Nephron (organoid): ENCODE results near the gene PRSS23.
A peak's percentile ranks its signal among the peaks of the same experiment; 100 is the strongest.

ENCODE experiments used
- H3K27ac Mint-ChIP-seq, 3 experiments: 2 replicates each; pipeline ENCODE4 v1.8.0; 2020; ENCODE audit warnings: mixed read lengths in 3 of 3, mild to moderate bottlenecking in 2 of 3, moderate library complexity in 1 of 3
- H3K27me3 Mint-ChIP-seq: 2 replicates; pipeline ENCODE4 v1.8.0; 2021; ENCODE audit warnings: low read depth, mild to moderate bottlenecking, moderate library complexity, mixed read lengths
- H3K36me3 Mint-ChIP-seq: 2 replicates; pipeline ENCODE4 v1.8.0; 2020; ENCODE audit warnings: low read depth, mixed read lengths
- H3K4me1 Mint-ChIP-seq: 2 replicates; pipeline ENCODE4 v1.8.0; 2020; ENCODE audit warnings: mixed read lengths
- H3K4me3 Mint-ChIP-seq, 3 experiments: 2 replicates each; pipeline ENCODE4 v1.8.0; 2020; ENCODE audit warnings: mild to moderate bottlenecking in 3 of 3, mixed read lengths in 3 of 3, moderate library complexity in 2 of 3
- H3K9me3 Mint-ChIP-seq: 2 replicates; pipeline ENCODE4 v1.8.0; 2020; ENCODE audit warnings: mixed read lengths
- CTCF ChIP-seq, 3 experiments: fragments of 200-600 bp; sonication (generic); IDR thresholded peaks; one replicate each; pipeline ENCODE4 v1.5.0; 2021; ENCODE audit warnings: antibody characterized with exemption in 3 of 3; ENCODE audit not compliant: unreplicated experiment in 3 of 3

The PRSS23 gene

GRCh38 chr11:86797133-86797532 lies 3.2 kb upstream of the PRSS23 start:
- Mint-ChIP-seq H3K9me3 (no peaks in the 10 kb centered on the region), H3K4me1 (peaks cover 23% of the 10 kb centered on the region), H3K4me3 (peak overlapping the region in 1 of 3 experiments; percentile 5), H3K27me3 (no peaks in the 10 kb centered on the region), H3K27ac (peak overlapping the region in 1 of 3 experiments; percentile 5), H3K36me3 (no peaks in the 10 kb centered on the region)
- no peak for TF ChIP-seq CTCF (IDR thresholded peaks at IDR 0.05; ENCODE audit: unreplicated experiment in 3 of 3)

GRCh38 chr11:86798988-86799387 lies 1.4 kb upstream of the PRSS23 start:
- peak overlapping the region; percentile 40 to 72 (median 70) for H3K27ac Mint-ChIP-seq

GRCh38 chr11:86799680-86800075 lies 664 bp upstream of the PRSS23 start:
- H3K4me3 Mint-ChIP-seq, result peak overlapping the region; percentile 83 to 91 (median 86)
- peak overlapping the region; percentile 40 to 72 (median 70) for H3K27ac Mint-ChIP-seq
- H3K27me3 Mint-ChIP-seq, result no peaks in the 10 kb centered on the region
- no peak for TF ChIP-seq CTCF (IDR thresholded peaks at IDR 0.05; ENCODE audit: unreplicated experiment in 3 of 3)
- no peaks in the 10 kb centered on the region for H3K36me3 Mint-ChIP-seq
- H3K4me1 Mint-ChIP-seq, result peaks cover 46% of the 10 kb centered on the region
- H3K9me3 Mint-ChIP-seq, result no peaks in the 10 kb centered on the region

More at GRCh38 chr11:86798988-86799387, 1.4 kb upstream of the PRSS23 start:
- Mint-ChIP-seq H3K4me1 (peaks cover 41% of the 10 kb centered on the region), H3K27me3 (no peaks in the 10 kb centered on the region), H3K4me3 (peak overlapping the region; percentile 83 to 91 (median 86)), H3K9me3 (no peaks in the 10 kb centered on the region), H3K36me3 (no peaks in the 10 kb centered on the region)
- TF ChIP-seq CTCF (IDR thresholded peaks at IDR 0.05; ENCODE audit: unreplicated experiment in 3 of 3), result no peak

- peaks cover 52% of the 10 kb centered on the region for H3K4me1 Mint-ChIP-seq
- no peak for TF ChIP-seq CTCF (IDR thresholded peaks at IDR 0.05; ENCODE audit: unreplicated experiment in 3 of 3)
- H3K9me3 Mint-ChIP-seq, result no peaks in the 10 kb centered on the region
- peak overlapping the region; percentile 67 to 92 (median 86) for H3K27ac Mint-ChIP-seq
- H3K36me3 Mint-ChIP-seq, result no peaks in the 10 kb centered on the region
- no peaks in the 10 kb centered on the region for H3K27me3 Mint-ChIP-seq
- peak overlapping the region; percentile 90 to 96 (median 94) for H3K4me3 Mint-ChIP-seq
Measured at GRCh38 chr11:86800960-86801272, 574 bp downstream of the PRSS23 start.

GRCh38 chr11:86801364-86801763 lies 1.0 kb downstream of the PRSS23 start:
- H3K4me1 Mint-ChIP-seq, result peaks cover 56% of the 10 kb centered on the region
- H3K4me3 Mint-ChIP-seq, result peak overlapping the region; percentile 90 to 96 (median 94)
- H3K9me3 Mint-ChIP-seq, result no peaks in the 10 kb centered on the region
- TF ChIP-seq CTCF (IDR thresholded peaks at IDR 0.05; ENCODE audit: unreplicated experiment in 3 of 3), result no peak
- H3K36me3 Mint-ChIP-seq, result no peaks in the 10 kb centered on the region
- H3K27ac Mint-ChIP-seq, result peak overlapping the region in 2 of 3 experiments; percentile 67 to 86
- no peaks in the 10 kb centered on the region for H3K27me3 Mint-ChIP-seq

GRCh38 chr11:86802146-86802545 lies 1.8 kb downstream of the PRSS23 start:
- no peaks in the 10 kb centered on the region for H3K27me3 Mint-ChIP-seq
- H3K9me3 Mint-ChIP-seq, result no peaks in the 10 kb centered on the region
- no peak for TF ChIP-seq CTCF (IDR thresholded peaks at IDR 0.05; ENCODE audit: unreplicated experiment in 3 of 3)
- H3K36me3 Mint-ChIP-seq, result no peaks in the 10 kb centered on the region
- H3K27ac Mint-ChIP-seq, result peak overlapping the region; percentile 50 to 86 (median 67)
- peaks cover 56% of the 10 kb centered on the region for H3K4me1 Mint-ChIP-seq
- H3K4me3 Mint-ChIP-seq, result peak overlapping the region; percentile 90 to 96 (median 94)
